ENCODE data around the gene CSRNP2.

Gene CSRNP2

GRCh38 chr12:51077930-51078329, 5.5 kb downstream of the CSRNP2 start:
- no peak for DNase-seq

DNA sequence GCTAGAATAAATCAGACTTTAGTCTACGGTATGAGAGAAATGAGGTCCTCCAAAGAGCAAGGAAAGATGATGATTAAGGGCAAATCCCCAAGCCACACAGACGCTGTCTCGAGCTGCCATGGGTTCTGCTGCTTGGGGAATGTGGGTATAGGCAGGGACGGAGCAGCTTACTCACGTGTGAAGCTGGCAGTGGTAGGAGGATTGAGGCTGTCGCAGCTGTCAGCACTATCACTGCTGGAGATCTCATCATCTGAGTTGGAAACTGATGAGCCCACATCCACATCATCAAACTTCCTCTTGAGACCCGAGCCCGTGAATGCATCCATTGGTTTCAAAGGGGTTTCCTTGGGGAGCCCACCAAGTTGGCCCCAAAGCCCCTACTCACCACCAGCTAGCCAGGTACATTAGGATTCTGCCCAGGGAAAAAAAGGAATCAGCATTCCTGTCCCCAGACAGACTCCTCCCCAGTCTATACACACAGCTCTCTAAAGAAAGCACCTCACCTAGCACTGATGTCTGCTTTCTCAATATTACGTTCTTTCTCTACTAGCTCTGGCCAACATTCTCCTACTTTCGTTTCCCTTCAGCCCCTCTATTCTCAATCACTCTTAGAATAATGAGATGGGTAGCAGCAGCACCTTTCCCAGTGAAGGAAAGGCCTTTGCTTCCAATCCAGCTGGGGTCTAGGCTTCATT, 7.0 kb downstream of the CSRNP2 start:
- DNase-seq: no peak

DNA sequence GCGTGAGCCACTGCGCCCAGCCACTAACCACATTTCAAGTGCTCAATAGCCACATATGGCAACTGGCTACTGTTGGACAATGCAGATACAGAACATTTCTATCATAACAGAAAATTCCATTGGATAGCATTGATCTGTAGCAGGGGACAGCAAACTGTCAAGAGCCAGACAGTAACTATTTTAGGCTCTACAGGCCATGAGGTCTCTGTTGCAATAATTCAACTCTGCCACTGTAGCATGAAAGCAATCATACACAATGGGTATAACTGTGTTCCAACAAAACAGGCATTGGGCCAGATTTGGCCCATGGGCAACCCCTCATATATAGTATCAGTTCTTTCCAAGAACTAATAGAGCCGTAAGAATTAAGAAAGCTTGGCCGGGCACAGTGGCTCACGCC, 8.0 kb downstream of the CSRNP2 start:
- no peak for DNase-seq

GRCh38 chr12:51071663-51072062, 11.7 kb downstream of the CSRNP2 start:
- DNase-seq: no peak

DNA sequence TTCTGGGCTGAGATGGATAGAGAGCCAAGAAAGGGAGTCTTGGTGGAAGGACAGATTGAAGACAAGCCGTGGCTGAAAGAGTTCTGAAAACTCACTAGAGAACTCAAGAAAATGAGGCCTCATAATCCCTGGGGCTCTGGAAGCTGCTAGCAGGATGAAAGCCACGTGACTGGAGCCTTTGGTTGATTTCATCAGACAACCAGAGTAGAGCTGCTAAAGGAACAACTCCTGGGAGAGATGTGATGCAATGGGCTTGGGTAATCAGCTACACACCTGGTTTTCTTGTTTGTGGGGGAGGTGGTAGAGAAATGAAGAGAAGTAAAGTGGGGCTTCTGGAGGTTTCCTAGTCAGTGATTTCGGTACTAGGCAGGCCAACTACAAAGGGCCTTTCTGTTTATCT, 13.4 kb downstream of the CSRNP2 start:
- no peak for DNase-seq

DNA sequence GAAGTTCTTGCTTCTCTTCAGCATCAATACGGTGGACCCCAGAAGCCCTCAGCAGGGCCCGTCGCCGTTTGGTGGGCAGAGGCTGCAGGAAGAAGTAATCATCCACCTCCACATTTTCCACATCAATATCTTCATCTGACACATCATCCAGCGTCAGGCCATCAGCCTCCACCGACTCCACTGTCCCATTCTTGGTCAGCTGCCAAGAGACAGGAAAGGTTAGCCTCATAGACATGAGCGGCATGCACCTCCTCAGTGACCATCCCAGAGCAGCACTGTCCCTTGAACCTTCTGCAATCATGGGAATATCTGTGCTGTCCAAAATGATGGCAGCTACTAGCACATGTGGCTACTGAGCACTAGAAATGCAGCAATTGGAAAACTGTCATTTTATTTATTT, 15.6 kb downstream of the CSRNP2 start:
- DNase-seq: no peak

DNA sequence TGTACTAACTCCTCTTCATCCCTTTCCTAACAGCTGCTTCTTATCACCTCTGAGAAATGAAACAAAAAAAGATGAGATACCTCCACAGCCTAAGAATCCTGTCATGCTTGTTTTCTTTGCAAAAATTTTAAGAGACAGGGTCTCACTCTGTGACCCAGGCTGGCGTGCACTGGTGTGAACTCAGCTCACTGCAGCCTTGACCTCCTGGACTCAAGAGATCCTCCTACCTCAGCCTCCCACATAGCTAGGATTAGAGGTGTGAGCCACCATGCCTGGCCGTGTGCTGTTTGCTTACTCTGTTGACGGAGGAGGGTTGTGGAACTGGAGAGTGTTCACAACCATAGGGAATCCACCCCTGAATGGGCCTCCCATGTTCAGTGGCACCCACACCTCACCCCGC, 16.2 kb downstream of the CSRNP2 start:
- DNase-seq: no peak

- DNase-seq: no peak
Measured at GRCh38 chr12:51065530-51065929, 17.9 kb downstream of the CSRNP2 start.

GRCh38 chr12:51062631-51063397, 20.6 kb downstream of the CSRNP2 start:
- DNase-seq: no peak

DNA sequence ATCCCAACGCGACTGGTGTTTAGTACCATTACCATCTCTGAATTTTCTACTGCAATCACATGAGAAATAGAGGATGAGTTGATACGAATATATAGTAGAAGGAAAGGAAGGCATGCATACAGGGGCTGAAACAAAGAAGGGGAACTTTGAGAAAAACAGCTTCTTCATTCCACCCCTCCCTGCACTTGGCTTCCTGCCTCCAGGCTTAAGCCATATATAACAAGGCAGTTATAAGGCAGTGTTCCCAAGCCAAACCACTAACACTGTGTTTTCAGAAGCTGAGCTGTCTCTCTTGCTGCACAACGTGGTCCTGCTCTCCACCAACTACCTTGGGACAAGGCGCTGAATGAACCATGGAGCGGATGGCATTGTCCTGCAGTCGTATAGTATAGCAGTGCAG, 24.3 kb downstream of the CSRNP2 start:
- no peak for DNase-seq

DNA sequence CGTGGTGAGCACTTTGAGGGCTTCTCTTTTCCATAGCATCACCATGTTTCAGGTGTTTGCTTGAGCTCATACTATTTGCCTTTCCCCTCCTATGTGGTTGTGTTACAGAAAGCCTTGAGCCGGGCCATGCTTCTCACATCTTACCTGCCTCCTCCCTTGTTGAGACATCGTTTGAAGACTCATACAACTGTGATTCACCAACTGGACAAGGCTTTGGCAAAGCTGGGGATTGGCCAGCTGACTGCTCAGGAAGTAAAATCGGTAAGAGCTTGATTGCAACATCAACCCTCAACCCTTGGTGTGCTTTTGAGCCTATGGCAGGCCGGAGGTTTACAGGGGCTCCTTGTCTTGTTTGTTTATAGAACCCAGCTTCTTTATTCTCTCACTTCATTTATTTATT, 27.2 kb downstream of the CSRNP2 start:
- no peak for DNase-seq

- no peak for DNase-seq
Measured at GRCh38 chr12:51055060-51055459, 28.3 kb downstream of the CSRNP2 start.

- no peak for DNase-seq
Measured at GRCh38 chr12:51051787-51052186, 31.6 kb downstream of the CSRNP2 start.

DNA sequence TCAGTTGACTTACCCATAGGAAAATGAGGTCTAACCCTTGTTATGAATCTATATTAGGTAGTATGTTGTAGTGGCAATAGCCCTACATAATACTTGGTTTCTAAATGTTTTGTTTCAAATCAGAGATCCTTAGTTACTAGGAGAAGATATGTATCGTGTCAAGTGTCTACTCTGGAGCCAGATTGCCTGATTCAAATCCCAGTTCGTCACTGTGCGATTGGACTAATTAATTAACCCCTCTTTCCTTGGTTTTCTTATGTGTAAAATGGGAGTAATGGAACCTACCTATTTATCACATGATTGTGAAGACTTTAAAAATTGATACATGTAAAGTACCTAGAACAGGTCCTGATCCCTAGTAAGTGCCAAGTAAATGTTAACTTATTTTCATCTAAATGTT, 33.9 kb downstream of the CSRNP2 start:
- DNase-seq: no peak

GRCh38 chr12:51048661-51049251, 34.6 kb downstream of the CSRNP2 start:
- DNase-seq: no peak

- peak; percentile 96 for DNase-seq
Measured at GRCh38 chr12:51047655-51048540, 35.5 kb downstream of the CSRNP2 start, which contains the start of gene LETMD1. Gene LETMD1, plus strand, starts transcription at chr12:51048327. Its CDS starts 30 bp downstream, at chr12:51048357.

- no peak for DNase-seq
Measured at GRCh38 chr12:51036279-51036678, 47.1 kb downstream of the CSRNP2 start.

DNA sequence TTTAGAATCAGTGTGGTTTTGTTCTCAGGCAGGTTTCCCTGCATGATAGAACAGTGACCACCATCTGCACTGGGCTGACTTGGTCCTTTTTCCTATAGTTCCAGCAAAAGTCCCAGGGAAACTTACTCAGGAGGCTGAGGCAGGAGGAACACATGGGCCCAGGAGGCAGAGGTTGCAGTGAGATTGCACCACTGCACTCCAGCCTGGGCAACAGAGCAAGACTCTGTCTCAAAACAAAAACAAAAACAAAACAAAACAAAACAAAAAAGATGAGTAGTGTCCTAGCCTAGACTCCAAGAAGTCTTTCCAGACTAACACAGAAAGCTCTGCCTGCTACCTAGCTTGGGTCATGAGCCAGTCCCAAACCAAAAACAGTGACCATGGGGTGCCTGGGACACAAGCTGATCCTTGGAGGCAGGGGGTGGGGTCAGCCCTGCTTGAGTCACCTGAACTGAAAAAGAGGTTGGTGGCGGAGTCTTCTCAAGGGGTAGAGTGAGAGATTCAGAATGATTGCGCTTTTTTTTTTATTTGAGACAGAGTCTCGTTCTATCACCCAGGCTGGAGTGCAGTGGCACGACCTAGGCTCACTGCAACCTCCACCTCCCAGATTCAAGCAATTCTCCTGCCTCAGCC, 49.8 kb downstream of the CSRNP2 start:
- DNase-seq: no peak

- no peak for DNase-seq
Measured at GRCh38 chr12:51033048-51033447, 50.3 kb downstream of the CSRNP2 start.

DNA sequence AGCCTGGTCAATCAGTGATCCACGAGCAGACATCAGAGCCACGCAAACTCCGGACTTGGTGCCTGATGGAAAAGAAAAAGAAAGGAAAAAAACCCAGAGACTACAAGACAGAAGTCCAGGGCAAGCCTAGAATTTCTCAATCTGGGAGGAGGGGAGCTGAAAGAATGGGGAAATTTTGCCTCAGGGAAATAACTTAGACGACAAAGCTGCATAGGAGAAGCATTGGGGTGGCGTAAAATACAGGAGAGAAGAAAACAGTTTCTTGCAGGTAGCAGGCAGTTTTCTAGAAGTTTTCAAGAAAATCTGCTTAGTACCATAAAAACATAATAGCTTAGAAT, 54.6 kb downstream of the CSRNP2 start:
- DNase-seq: no peak

DNA sequence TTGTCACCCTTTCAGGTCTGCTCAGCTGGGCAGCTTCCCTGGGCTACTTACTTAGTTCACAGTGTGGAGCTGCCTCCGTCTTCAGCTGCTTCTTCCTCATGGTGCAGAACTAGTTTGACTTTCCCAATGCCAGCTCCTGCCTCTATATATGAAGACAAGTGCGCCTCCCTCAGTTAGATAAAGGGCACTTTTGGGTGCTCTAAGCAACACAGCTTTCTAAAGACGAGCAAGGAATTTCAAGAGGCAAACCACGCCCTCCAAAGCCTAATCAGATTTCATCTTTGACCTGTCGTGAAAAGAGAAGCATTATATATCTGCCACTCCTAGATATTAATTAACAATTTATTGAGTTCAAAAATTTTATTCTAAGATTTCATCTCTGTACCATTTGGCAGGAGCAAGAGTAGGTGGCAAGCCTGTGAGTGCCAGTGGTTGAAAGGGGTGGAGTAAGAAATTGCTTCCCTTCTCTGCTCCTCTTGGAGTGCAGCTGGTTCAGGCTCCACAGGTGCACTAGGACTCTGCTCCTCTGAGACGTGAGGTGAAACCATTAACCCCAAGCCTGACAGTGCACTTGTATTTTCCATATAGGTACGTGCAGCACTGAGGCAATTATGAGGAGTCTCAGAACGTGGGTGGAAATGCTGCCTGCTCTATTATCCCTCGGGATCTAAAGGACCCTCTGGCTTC, 55.1 kb downstream of the CSRNP2 start:
- DNase-seq: peak; percentile 35

DNA sequence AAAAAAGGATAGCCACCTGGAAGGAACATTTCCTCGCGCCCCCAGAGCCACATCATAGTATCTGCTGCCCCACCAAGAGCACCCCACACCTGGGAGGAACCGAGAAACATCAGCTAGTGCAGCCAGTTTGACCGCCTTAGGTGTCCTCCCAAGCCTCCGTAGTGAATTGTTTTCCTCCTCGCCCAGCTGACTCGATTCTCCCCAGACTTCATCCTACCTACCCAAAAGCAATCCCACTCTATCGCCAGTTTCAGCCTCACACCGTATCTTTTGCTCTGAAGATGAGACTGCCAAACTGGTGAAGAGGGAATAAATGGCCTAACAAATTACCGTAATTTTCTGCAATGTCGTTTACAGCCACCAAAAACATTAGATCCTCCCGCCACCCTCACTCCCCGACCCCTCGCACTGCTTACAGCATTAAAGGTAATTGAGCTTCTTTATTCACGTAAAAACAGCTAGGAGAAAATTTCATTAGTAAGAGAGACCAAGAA, 56.0 kb downstream of the CSRNP2 start:
- DNase-seq: no peak
